GM18520 (cell line): ENCODE measurements around the gene PALLD.

Experiments used
- ATAC-seq: cut with Tn5 transposase; IDR thresholded peaks from one replicate; pipeline ENCODE4 v1.9.1; 2021; ENCODE audit not compliant: unreplicated experiment

The PALLD gene

DNA sequence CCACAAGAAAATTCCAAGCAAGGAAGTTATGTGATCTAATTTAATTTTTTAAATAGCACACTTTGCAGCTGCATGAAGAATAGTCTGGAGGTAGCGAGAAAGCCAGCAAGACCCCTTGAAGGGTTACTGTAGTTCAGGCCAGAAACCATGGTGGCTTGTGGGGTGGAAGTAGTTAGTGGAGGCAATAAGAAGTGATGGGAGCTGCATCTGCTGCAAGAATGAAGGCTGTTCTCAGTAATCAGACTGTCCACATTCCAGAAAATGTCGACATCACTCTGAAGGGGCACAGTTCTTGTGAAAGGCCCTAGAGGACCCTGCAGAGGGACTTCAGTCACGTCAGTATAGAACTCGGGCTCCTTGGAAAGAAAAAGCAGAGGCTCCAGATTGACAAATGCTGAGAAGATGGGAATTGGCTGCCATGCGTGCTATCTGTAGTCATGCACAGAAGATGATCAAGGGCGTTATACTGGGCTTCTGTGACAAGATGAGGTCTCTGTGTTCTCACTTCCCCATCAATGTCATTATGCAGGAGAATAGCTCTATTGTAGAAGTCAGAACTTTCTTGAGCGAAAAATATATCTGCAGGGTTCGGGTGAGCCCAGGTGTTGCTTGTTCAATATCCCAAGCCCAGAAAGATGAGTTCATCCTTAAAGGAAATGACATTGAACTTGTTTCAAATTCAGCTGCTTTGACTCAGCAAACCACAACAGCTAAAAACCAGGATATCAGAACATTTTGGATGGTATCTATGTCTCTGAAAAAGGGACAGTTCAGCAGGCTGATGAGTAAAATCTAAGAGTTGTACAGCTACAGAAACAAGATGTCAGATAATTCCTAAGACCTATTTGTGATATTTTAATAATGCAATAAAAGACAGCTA, 259.0 kb downstream of the PALLD start:
- no peak for ATAC-seq

DNA sequence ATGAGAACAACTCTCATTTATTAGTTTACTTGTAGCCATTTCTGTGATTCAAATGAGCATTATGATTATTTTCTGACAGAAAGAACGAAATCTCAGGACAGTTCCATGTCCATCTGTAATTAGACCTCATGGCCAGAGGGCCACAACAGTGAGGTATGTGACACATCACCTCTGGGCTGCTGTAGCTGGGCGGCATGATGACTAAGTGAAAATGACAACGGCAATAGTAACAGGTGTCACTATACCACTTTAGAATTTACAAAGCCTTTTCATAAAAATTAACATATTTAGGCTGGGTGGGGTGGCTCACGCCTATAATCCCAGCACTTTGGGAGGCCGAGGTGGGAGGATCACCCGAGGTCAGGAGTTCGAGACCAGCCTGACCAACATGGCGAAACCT, 260.6 kb downstream of the PALLD start:
- ATAC-seq: no peak

DNA sequence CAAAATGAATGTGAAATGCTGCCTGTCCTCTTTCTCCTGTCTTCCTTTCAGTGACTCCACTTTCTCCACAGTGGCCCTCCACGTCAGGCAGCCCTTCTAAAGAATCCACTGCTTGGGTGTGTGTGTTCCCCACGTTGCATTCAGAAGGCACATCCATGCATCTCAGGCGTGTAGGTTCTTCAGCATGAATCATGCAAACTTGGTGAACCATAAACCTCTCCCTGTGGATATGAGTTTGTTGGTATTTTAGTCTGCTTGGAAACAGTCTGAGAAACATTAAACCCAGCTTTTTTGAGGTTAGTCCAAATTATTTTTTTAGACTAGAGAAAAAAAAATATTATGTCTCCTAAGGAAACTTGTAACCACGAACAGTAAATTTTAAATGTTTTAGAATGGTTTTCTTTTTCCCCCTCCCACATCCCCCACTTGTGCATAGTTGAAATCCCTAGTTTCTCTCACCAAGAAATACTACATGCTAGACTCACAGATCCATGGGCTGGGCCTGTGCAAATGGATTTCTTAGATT, 261.6 kb downstream of the PALLD start:
- ATAC-seq: no peak

DNA sequence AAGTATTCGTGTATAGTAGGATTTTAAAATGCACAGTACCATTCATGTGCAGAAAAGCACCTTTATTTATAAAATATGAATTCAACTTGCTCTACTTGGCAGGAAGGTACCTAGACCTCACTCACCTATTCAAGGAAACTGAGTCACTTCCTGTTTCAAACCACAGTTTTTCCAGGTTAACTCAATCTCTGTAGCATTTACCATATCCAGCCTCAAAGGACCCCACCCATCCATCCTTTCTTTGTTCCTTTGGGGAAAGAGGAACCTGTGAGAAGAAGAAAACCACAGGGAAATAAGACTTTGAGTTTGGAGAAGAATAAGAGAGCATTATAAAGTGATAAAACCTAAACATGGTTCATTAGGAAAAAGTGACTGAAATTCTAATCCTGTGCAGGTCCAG, 262.5 kb downstream of the PALLD start:
- ATAC-seq: no peak

DNA sequence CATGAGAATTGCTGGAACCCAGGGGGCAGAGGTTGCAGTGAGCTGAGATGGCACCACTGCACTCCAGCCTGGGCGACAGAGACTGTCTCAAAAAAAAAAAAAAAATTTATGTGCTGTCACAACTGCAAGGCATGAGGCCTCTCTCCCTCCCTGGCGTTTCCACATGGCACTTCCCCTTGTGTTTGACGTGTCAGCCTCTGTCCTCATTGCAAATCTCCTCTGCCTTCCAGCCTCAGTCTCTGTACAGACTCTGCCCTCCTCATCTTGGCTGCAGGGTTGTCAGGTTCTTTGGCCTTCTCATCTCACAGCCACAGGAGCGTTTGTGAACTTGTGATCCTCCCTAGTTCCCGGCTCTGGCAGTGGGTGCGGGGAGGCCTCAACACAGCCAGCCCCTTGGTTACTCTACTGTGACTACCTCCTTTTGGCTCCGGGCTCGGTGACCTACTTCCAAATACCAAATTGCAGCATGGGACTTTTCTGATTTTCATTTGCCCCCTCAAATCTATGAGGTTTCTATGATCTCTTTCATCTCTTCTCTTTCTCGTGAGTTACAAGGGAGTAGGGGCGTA, 263.2 kb downstream of the PALLD start:
- no peak for ATAC-seq

DNA sequence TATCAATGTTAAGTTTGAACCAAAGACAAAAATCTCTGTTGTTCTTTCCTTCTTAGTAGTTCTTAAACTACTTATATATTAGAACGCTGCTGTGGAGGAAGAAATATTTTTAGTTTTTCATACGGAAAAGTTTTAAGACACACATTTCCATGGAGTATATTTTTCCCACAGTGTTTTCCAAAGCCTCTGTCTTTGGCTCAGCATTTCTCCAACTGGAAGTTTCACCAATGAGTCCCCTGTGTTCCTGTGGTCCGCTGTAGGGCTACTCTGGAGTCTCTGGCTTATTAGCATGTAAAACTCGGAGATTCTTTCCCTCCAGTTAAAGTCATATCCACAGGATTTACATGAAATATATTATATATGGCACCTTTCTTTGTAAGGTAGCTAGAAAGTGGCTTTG, 264.2 kb downstream of the PALLD start:
- no peak for ATAC-seq

DNA sequence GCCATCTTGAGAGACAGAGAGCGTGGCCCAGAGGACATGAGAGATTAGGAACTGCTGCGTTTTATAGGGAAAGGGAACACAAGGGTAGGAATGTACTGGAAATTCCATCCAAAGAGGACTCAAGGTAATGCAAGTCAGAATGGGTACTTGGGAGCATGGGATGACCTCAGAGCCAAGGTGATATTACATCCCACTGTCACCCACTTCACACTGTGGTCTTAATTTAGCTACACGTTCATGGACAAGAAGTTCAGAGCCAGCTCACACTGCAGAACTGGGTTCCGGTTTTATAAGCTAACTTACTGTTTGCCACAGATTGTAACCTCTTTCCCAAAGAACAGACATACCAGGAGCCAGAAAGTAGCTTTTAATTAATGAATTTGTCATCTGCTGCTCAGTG, 268.5 kb downstream of the PALLD start:
- ATAC-seq: no peak

DNA sequence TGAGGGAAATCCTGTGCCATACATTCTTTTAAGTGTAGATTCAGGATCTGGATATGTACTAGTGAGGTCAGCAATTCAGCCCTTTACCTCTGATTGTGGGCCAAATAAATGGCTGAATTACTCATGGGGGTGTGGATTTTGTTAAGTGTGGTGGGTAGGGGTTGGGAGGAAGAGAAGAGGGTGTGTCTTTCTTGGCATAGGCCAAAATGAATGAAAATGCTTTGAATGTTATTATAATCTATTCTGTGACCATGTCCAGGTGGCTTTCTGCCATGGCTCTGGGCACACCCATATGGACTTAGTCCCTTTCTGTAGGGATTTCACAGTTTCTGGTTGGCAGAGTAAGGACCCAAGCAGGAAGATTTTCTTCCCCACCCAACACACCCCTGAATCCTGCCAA, 268.9 kb downstream of the PALLD start:
- ATAC-seq: no peak

DNA sequence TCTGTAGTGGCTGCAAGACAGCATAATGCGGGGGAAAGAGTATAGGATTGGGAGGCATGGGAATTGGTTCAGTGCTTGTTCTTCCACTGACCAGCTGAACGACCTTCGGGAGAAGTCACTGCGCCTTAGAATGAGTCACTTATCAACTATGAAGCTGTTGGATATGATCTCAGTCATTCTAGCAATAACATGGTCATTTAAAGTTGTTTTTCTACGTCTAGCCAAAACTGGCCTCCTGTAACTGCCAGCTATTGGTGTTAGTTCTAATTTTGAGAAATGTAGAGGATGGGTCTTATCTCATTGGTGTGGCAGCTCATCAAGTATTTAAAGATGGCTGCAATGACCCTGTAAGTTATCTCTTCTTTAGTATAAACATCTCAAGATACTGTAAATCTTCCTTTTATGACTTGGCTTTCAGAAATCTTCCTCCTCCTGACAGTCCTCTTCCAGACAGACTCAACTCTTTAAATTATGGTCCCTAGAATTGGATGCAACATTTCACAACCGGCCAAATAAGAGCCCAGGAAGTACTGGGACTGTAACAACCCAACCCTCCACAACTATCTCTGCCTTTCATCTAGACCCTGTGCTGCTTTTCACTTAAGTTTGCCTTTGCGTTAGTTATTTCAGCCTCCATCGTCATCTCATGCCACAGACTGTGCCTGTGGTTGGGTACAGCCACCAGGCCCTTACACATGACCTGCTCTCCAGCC, 269.9 kb downstream of the PALLD start:
- no peak for ATAC-seq

DNA sequence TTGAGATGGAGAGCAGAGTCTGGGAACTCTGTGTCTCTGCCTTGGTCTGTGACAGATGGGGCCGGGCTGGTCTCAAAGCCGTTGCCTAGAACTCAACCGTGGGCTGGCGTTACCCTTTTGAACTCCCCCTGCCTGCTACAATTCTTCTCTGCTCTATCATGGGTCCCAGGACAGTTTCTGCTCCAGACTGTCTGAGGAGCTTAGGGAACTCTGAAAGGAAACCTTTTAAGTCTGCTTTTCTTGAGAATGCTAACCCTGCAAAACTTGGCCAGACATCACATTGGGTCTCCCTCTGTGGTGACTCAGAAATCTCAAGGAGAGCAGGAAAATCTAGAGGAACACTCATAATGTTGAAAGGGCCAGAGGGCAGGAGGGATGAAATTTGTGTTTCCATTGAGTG, 272.6 kb downstream of the PALLD start:
- ATAC-seq: no peak

DNA sequence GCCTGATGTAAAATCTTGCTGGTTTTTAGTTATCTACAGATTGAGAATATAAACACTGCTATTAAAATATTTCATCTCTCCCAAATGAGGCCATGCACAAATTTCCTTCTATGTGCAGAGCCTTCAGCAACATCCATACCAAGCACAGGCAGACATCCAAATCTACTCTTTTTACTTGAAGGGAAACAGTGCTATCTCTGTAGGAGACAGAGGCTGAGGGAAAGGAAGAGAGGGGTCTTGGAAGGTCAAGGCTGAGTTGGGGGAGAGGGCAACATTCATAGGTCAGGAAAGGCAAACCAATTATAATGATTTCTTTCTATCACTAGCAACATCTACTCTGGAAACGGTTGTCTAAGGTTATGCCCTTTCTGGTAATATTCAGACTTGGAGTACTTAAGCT, 273.0 kb downstream of the PALLD start:
- ATAC-seq: no peak

DNA sequence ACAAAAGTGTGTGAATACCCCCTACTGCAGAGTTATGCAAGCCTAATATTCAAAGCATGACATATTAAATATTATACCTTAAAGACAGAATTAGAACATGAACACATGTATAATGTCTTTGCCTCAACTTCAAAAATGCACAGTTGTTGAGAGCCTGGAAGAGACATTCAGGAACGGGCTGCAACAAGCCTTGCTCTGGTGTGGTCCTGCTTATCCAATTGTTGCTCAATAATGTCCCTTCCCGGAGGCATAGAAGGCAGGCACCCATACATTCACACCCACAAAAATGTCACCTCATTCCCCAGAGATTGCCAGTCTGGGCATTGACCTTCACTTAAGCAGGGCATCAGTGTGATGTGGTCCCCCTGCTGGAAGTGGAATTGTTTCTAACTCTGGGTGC, 274.4 kb downstream of the PALLD start:
- no peak for ATAC-seq

DNA sequence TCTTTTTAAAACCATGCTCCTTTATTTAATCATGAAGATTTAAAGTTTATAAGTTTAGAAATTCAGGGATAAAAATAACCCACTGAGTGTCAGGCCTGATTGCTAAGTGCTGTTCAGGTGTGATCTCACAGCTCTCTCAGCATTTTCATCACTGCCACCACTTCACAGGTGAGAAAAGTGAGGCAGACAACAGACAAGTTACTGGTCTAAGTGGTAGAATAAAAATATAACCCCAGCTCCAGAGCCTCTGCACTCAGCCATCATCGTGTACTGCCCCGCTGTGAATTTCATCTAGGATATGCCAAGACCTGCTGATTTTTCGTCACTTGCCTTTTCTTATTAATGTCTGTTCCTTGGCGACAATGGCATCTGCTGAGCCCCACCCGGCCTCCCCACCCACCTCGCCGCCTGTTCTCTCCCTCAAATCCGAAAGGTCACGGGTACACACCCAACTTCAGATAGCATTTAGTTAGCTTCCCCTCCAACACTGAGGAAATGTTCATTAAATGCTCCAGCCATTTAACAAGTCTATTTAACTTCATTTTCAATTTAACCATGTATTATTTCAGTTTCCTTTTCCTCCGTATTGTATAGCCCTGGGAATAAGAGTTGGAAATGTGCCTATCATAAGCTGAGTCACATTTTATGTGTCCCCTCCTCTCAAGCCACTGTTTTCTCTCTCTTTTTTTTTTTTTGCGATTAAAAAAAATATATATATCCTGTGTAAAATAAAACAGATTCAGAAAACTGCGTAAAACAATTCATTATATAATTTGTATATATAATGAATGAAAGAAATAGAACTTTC, 276.7 kb downstream of the PALLD start:
- ATAC-seq: no peak

DNA sequence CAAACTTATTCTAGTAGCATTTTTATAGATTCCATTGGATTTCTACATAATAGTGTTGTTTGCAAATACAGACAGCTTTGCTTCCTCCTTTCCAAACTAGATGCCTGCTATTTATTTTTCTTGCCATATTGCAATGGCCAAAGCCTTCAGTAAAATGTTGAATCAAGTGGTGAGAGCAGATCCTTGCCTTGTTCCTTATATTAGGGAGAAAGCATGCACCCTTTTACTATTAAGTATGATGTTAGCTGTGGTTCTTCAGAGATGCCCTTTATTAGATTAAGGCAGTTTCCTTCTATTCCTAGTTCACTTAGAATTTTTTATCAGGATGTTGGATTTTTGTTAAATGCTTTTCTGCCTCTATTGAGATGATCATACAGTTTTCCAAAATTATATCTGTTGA, 279.5 kb downstream of the PALLD start:
- ATAC-seq: no peak

DNA sequence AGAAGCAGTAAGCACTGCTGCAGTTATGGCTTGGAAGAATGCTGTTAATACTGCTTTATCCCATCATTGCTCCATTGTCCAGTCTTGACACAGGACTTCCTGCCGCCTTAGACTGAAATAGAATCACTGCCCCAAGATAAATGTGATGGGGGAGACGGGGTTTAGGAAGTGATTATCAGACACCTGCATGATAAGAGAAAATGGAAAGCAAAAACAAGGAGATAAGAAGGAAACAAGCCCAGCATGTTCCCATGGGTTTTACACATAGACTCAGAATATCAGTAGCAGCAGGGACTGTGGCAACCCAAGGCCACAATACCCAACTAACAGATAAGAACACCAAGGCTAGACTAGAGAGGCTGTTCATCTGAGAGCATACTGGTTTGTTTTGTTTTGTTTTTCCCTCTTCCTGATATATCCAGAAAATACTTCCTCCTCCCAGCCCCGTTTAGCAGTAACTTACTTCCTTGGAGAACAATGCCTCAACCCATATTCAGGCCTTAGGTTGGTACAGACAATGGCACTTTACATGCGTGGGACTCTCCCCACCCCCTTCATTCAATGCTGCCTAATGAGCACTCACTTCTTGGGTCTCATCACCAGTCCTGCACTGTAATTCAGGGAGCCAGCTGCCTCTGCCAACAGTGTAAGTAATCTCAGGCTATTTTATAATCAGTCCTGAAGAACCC, 280.6 kb downstream of the PALLD start:
- ATAC-seq: no peak

DNA sequence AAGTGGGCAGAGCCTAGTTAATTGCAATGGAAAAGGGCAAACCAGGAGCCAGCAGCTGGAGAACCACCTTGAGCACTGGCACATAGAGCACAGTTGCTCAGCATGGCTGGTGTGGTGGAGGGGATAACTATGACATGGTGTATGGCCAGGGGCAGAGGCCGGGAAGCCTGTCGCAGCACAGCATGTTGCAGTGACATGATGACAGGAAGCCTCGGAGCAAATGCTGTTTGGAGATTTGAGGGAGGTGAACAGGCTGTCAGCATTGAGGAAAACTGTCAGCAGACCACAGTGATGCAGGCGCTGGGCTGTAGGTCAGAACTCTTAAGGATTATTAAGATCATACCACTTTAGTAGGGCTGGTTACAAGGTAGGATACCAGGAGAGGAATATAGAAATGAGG, 284.5 kb downstream of the PALLD start:
- no peak for ATAC-seq

DNA sequence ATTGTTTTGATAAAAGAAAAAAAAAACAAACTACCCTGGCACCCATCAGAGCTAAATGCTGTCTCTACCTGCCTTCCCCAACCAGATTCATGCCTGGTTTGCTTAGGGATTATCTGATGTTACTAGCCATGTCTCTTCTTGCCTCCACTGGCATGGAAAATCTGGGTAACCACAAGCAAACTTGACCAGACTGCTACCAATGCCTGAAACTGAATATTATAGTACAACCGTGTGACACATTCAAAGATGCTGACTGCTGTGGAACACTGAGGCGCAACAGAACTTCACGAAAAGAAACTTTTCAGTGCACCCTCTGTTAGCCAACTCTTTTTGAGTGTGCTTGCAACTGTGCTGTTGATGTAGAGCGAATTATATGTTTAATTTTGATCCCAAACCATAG, 285.1 kb downstream of the PALLD start:
- ATAC-seq: no peak

DNA sequence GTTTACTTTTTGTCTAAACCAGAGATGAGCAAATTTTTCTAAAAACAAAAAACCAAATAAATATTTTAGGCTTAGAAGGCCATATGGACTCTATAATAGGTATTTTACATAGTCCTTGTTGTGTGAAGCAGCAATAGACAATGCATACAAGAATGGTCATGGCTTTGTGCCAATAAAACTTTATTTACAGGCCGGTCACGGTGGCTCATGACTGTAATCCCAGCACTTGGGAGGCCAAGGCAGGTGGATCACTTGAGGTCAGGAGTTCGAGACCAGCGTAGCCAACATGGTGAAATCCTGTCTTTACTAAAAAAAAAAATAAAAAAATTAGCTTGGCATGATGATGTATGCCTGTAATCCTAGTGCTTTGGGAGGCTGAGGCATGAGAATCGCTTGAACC, 285.6 kb downstream of the PALLD start:
- ATAC-seq: no peak

DNA sequence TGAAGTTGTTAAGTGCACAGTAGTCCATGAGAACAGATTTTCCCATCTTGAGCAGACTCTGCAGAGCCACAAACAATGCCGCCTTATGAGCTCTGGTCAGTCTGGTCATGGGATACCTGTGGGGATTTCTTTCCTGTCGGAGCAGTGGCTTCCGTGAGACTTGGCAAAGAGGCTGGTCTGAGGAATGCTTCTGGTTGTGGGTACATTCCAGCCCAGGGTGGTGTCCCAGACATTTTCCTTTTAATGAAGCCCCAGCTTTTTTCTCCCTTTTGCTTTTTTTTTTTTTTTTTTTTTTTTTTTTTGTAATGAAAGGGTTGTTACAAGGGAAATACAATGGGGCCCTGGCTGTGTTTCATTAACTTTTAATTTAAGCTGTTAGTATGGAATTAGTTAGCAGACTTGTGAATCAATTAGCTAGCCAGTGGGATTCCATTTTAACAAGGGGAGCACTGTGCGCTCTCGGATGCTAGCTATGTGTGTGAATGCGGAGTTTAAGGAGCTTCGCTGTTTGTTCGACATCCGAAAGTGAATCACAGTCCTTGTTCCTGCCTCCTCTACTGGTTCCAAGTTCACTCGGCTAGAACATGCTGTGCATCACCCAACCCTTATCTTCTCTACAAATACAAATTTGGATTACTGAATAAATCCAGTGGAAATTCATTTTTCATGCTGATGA, 288.1 kb downstream of the PALLD start:
- no peak for ATAC-seq

DNA sequence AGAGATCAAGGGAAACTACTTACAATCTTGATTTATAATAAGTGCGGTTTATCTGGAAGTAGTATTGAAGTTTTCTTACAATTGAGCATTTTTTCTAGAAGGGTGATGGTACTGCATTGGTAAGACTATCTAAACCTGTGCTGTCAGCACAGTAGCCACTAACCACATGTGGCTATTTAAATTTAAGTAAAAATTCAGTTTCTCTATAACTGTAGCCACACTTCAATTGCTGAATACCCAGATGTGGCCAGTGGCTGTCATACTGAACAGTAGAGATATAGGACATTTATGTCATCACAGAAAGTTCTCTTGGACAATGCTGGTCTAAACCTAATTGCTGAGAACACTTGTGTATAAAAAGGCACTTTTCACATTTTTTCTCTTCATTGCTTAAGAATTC, 290.5 kb downstream of the PALLD start:
- ATAC-seq: no peak
